Activated T-helper 2 cell treated with anti-CD3 and anti-CD28 coated beads, Interferon-gamma antibody, Interleukin-2, Interleukin-4, amounts not matched to agents 10 μg/mL and 5 μg/mL and 100 μg/mL, durations not matched to agents 14 hours and 24 hours and 36 hours (primary cell): Measurements from ENCODE around the gene TNFAIP8L3. TPM values are rescaled to one million over a fixed set of nuclear protein-coding genes. Genes with fewer than 3 reads are reported as not detected.

Experiments used
- DNase-seq: peaks from one replicate; pipeline ENCODE4 v3.0.0; 2021; ENCODE audit warnings: low spot score
- H3K27ac Mint-ChIP-seq: one replicate; pipeline ENCODE4 v1.8.0; 2021; ENCODE audit warnings: mixed read lengths
- H3K27me3 Mint-ChIP-seq: one replicate; pipeline ENCODE4 v1.8.0; 2021; ENCODE audit warnings: low read depth, mixed read lengths
- H3K36me3 Mint-ChIP-seq: one replicate; pipeline ENCODE4 v1.8.0; 2021; ENCODE audit warnings: low read depth, mixed read lengths
- H3K4me1 Mint-ChIP-seq: one replicate; pipeline ENCODE4 v1.8.0; 2021; ENCODE audit warnings: low read depth, mixed read lengths
- H3K4me3 Mint-ChIP-seq: one replicate; pipeline ENCODE4 v1.8.0; 2021; ENCODE audit warnings: low read depth, mild to moderate bottlenecking, moderate library complexity, mixed read lengths
- H3K9me3 Mint-ChIP-seq: one replicate; pipeline ENCODE4 v1.8.0; 2021; ENCODE audit warnings: mixed read lengths
- intact Hi-C: fragments of 100-400 bp; cut with micrococcal nuclease; formaldehyde crosslinking; loops from one replicate; pipeline ENCODE4 v1.15.1; 2023
- total RNA-seq: library from RNA; stranded (reverse); gene quantifications from 2 replicates; pipeline ENCODE4 v1.2.3, GENCODE V29; 2022

TNFAIP8L3 gene
- total RNA-seq, 1 donor from 2014 or later, result 0.98 TPM

- Mint-ChIP-seq H3K4me3 (no peak overlapping the region), H3K27me3 (peaks cover 15% of the 10 kb centered on the region), H3K9me3 (no peaks in the 10 kb centered on the region), H3K36me3 (no peaks in the 10 kb centered on the region), H3K4me1 (no peaks in the 10 kb centered on the region), H3K27ac (no peak overlapping the region)
- no peak for DNase-seq
- intact Hi-C loops, result no loop called here
Observed at GRCh38 chr15:51108933-51109550, 14.3 kb upstream of the TNFAIP8L3 start.

GRCh38 chr15:51107612-51108011 lies 12.9 kb upstream of the TNFAIP8L3 start:
- Mint-ChIP-seq H3K9me3 (no peaks in the 10 kb centered on the region), H3K27ac (no peak overlapping the region), H3K27me3 (peaks cover 28% of the 10 kb centered on the region), H3K4me3 (no peak overlapping the region), H3K36me3 (no peaks in the 10 kb centered on the region), H3K4me1 (no peaks in the 10 kb centered on the region)
- intact Hi-C loops, result no loop called here
- DNase-seq, result no peak

- no peak overlapping the region for H3K4me3 Mint-ChIP-seq
- peaks cover 28% of the 10 kb centered on the region for H3K27me3 Mint-ChIP-seq
- H3K36me3 Mint-ChIP-seq, result no peaks in the 10 kb centered on the region
- intact Hi-C loops, result no loop called here
- H3K9me3 Mint-ChIP-seq, result no peaks in the 10 kb centered on the region
- no peak overlapping the region for H3K27ac Mint-ChIP-seq
- no peaks in the 10 kb centered on the region for H3K4me1 Mint-ChIP-seq
- no peak for DNase-seq
Observed at GRCh38 chr15:51106481-51106880, 11.8 kb upstream of the TNFAIP8L3 start.

GRCh38 chr15:51105430-51106016 lies 10.8 kb upstream of the TNFAIP8L3 start:
- no peaks in the 10 kb centered on the region for H3K9me3 Mint-ChIP-seq
- DNase-seq, result no peak
- H3K27ac Mint-ChIP-seq, result no peak overlapping the region
- no peaks in the 10 kb centered on the region for H3K36me3 Mint-ChIP-seq
- H3K27me3 Mint-ChIP-seq, result peaks cover 33% of the 10 kb centered on the region
- intact Hi-C loops, result no loop called here
- H3K4me3 Mint-ChIP-seq, result no peak overlapping the region
- no peaks in the 10 kb centered on the region for H3K4me1 Mint-ChIP-seq

- intact Hi-C loops, result no loop called here
- no peaks in the 10 kb centered on the region for H3K36me3 Mint-ChIP-seq
- H3K4me1 Mint-ChIP-seq, result no peaks in the 10 kb centered on the region
- DNase-seq, result no peak
- H3K27me3 Mint-ChIP-seq, result peaks cover 34% of the 10 kb centered on the region
- H3K27ac Mint-ChIP-seq, result no peak overlapping the region
- H3K4me3 Mint-ChIP-seq, result no peak overlapping the region
- H3K9me3 Mint-ChIP-seq, result no peaks in the 10 kb centered on the region
Observed at GRCh38 chr15:51104512-51104911, 9.8 kb upstream of the TNFAIP8L3 start.

- intact Hi-C loops, result no loop called here
- no peaks in the 10 kb centered on the region for H3K9me3 Mint-ChIP-seq
- H3K4me1 Mint-ChIP-seq, result no peaks in the 10 kb centered on the region
- H3K27ac Mint-ChIP-seq, result no peak overlapping the region
- H3K36me3 Mint-ChIP-seq, result no peaks in the 10 kb centered on the region
- H3K27me3 Mint-ChIP-seq, result peaks cover 37% of the 10 kb centered on the region
- DNase-seq, result no peak
- H3K4me3 Mint-ChIP-seq, result no peak overlapping the region
Observed at GRCh38 chr15:51103330-51103729, 8.6 kb upstream of the TNFAIP8L3 start.

GRCh38 chr15:51100785-51101489 lies 6.2 kb upstream of the TNFAIP8L3 start:
- Mint-ChIP-seq H3K4me1 (peaks cover 13% of the 10 kb centered on the region), H3K27me3 (peaks cover 58% of the 10 kb centered on the region), H3K36me3 (no peaks in the 10 kb centered on the region), H3K4me3 (no peak overlapping the region), H3K9me3 (no peaks in the 10 kb centered on the region), H3K27ac (no peak overlapping the region)
- DNase-seq, result no peak
- intact Hi-C loops, result no loop called here

- Mint-ChIP-seq H3K4me1 (peaks cover 15% of the 10 kb centered on the region), H3K36me3 (no peaks in the 10 kb centered on the region), H3K9me3 (no peaks in the 10 kb centered on the region), H3K27me3 (peaks cover 63% of the 10 kb centered on the region), H3K27ac (no peak overlapping the region), H3K4me3 (no peak overlapping the region)
- DNase-seq, result no peak
- intact Hi-C loops, result no loop called here
Observed at GRCh38 chr15:51099185-51099584, 4.5 kb upstream of the TNFAIP8L3 start.

GRCh38 chr15:51098331-51098619 lies 3.6 kb upstream of the TNFAIP8L3 start:
- intact Hi-C loops, result no loop called here
- no peak for DNase-seq
- Mint-ChIP-seq H3K4me3 (no peak overlapping the region), H3K27me3 (peaks cover 63% of the 10 kb centered on the region), H3K27ac (no peak overlapping the region), H3K36me3 (no peaks in the 10 kb centered on the region), H3K9me3 (no peaks in the 10 kb centered on the region), H3K4me1 (peaks cover 16% of the 10 kb centered on the region)

GRCh38 chr15:51097553-51098330 lies 3.0 kb upstream of the TNFAIP8L3 start:
- Mint-ChIP-seq H3K36me3 (no peaks in the 10 kb centered on the region), H3K27ac (no peak overlapping the region), H3K4me1 (peaks cover 18% of the 10 kb centered on the region), H3K9me3 (no peaks in the 10 kb centered on the region), H3K4me3 (no peak overlapping the region), H3K27me3 (peaks cover 62% of the 10 kb centered on the region)
- no peak for DNase-seq
- intact Hi-C loops, result no loop called here

- intact Hi-C loops, result no loop called here
- Mint-ChIP-seq H3K9me3 (no peaks in the 10 kb centered on the region), H3K27me3 (peaks cover 68% of the 10 kb centered on the region), H3K4me1 (peaks cover 18% of the 10 kb centered on the region), H3K4me3 (no peak overlapping the region), H3K27ac (no peak overlapping the region), H3K36me3 (no peaks in the 10 kb centered on the region)
- DNase-seq, result no peak
Observed at GRCh38 chr15:51096976-51097375, 2.3 kb upstream of the TNFAIP8L3 start.

- peaks cover 75% of the 10 kb centered on the region for H3K27me3 Mint-ChIP-seq
- intact Hi-C loops, result loop anchor here (2.0 kb wide), 1 partner anchor 17 kb away; no protein-coding TSS in a partner anchor
- no peak for DNase-seq
- H3K4me3 Mint-ChIP-seq, result no peak overlapping the region
- H3K27ac Mint-ChIP-seq, result no peak overlapping the region
- H3K9me3 Mint-ChIP-seq, result no peaks in the 10 kb centered on the region
- no peaks in the 10 kb centered on the region for H3K36me3 Mint-ChIP-seq
- peaks cover 18% of the 10 kb centered on the region for H3K4me1 Mint-ChIP-seq
Observed at GRCh38 chr15:51095681-51096331, 1.1 kb upstream of the TNFAIP8L3 start.
